WTC11 (cell line): Measurements from ENCODE around the gene SPX. TPM values are rescaled to one million over a fixed set of nuclear protein-coding genes. Genes with fewer than 3 reads are reported as not detected.
A peak's percentile ranks its signal among the peaks of the same experiment; 100 is the strongest.

Experiments used
- AFF4 ChIP-seq: sonication (generic); formaldehyde crosslinking; IDR thresholded peaks from 2 replicates; pipeline ENCODE4 v1.8.1; 2023; ENCODE audit warnings: mild to moderate bottlenecking, missing genetic modification reagents, borderline replicate concordance
- E2F4 ChIP-seq: sonication (generic); formaldehyde crosslinking; IDR thresholded peaks from 2 replicates; pipeline ENCODE4 v1.8.1; 2022; ENCODE audit warnings: low read depth, mild to moderate bottlenecking, moderate library complexity, missing genetic modification reagents, borderline replicate concordance
- ELF4 ChIP-seq: sonication (generic); formaldehyde crosslinking; IDR thresholded peaks from 2 replicates; pipeline ENCODE4 v1.8.1; 2022; ENCODE audit warnings: low read depth, mild to moderate bottlenecking, moderate library complexity, missing genetic modification reagents
- ESRRA ChIP-seq: sonication (generic); formaldehyde crosslinking; IDR thresholded peaks from 2 replicates; pipeline ENCODE4 v1.8.1; 2022; ENCODE audit warnings: mild to moderate bottlenecking, missing genetic modification reagents, borderline replicate concordance
- FOXK1 ChIP-seq: sonication (generic); formaldehyde crosslinking; IDR thresholded peaks from 2 replicates; pipeline ENCODE4 v1.8.0; 2022; ENCODE audit warnings: mild to moderate bottlenecking, moderate library complexity, missing genetic modification reagents
- FOXP4 ChIP-seq: sonication (generic); formaldehyde crosslinking; IDR thresholded peaks from 2 replicates; pipeline ENCODE4 v1.8.0; 2022; ENCODE audit warnings: mild to moderate bottlenecking, missing genetic modification reagents
- JAZF1 ChIP-seq: fragments of 250-450 bp; sonication (Bioruptor Pico); IDR thresholded peaks from 2 replicates; pipeline ENCODE4 v1.9.0; 2021; ENCODE audit warnings: moderate library complexity, mild to moderate bottlenecking, inconsistent platforms
- MYBL2 ChIP-seq: sonication (generic); formaldehyde crosslinking; IDR thresholded peaks from 2 replicates; pipeline ENCODE4 v1.8.1; 2023; ENCODE audit warnings: mild to moderate bottlenecking, moderate library complexity, missing genetic modification reagents
- NFE2L1 ChIP-seq: sonication (generic); formaldehyde crosslinking; IDR thresholded peaks from 2 replicates; pipeline ENCODE4 v1.8.1; 2023; ENCODE audit warnings: missing genetic modification reagents
- SP1 ChIP-seq: sonication (generic); formaldehyde crosslinking; conservative IDR thresholded peaks from 2 replicates; pipeline ENCODE4 v1.8.1; 2022; ENCODE audit warnings: missing genetic modification reagents
- ZBTB21 ChIP-seq: sonication (generic); formaldehyde crosslinking; IDR thresholded peaks from 2 replicates; pipeline ENCODE4 v1.8.1; 2023; ENCODE audit warnings: mild to moderate bottlenecking, missing genetic modification reagents, borderline replicate concordance
- ZNF512 ChIP-seq: sonication (generic); formaldehyde crosslinking; IDR thresholded peaks from 2 replicates; pipeline ENCODE4 v1.8.1; 2022; ENCODE audit warnings: missing genetic modification reagents, borderline replicate concordance
- ZNF532 ChIP-seq: fragments of 250-450 bp; sonication (Bioruptor Pico); IDR thresholded peaks from 2 replicates; pipeline ENCODE4 v1.9.0; 2021; ENCODE audit warnings: mild to moderate bottlenecking, borderline replicate concordance
- total RNA-seq: library from RNA; stranded (reverse); gene quantifications from 3 replicates; pipeline ENCODE4 v1.2.3, GENCODE V29; 2021

The SPX gene
- total RNA-seq, 1 experiment from 2014 or later = 0.46 TPM

GRCh38 chr12:21501258-21502163 is 24.6 kb upstream of the SPX start, which contains the start of the genes GOLT1B and RECQL (continued):
- TF ChIP-seq AFF4 (CRISPR knock-in tag) (no peak), ELF4 (CRISPR knock-in tag) (no peak), FOXP4 (CRISPR knock-in tag) (no peak), ZNF532 (CRISPR knock-in tag) (no peak), ZNF512 (CRISPR knock-in tag) (no peak), ESRRA (no peak), JAZF1 (CRISPR knock-in tag) (no peak), MYBL2 (CRISPR knock-in tag) (no peak; the same call in 1 of the 2 replicates), E2F4 (CRISPR knock-in tag) (peak; percentile 85), FOXK1 (CRISPR knock-in tag) (peak; percentile 99), ZBTB21 (CRISPR knock-in tag) (no peak), NFE2L1 (CRISPR knock-in tag) (no peak), SP1 (CRISPR knock-in tag) (peak; percentile 87)
